Lower lobe of right lung (tissue), 2 donors: ENCODE measurements around the gene S100A2. TPM values are rescaled to one million over a fixed set of nuclear protein-coding genes. Genes with fewer than 3 reads are reported as not detected.

Experiments used
- ATAC-seq, 2 donors: fragments of 200-7000 bp; cut with Tn5 transposase; one replicate each; pipeline ENCODE4 v1.9.1; 2020 to 2022; ENCODE audit warnings: mild to moderate bottlenecking in 2 of 2, moderate library complexity in 2 of 2
- DNase-seq: peaks from one replicate; pipeline ENCODE4 v3.0.0-alpha.2; 2020
- H3K27ac ChIP-seq: fragments of 200-600 bp; one replicate; pipeline ENCODE4 v1.8.0; 2022
- H3K27me3 ChIP-seq: fragments of 200-600 bp; one replicate; pipeline ENCODE4 v1.8.0; 2022; ENCODE audit warnings: low read depth
- H3K36me3 ChIP-seq: fragments of 200-600 bp; one replicate; pipeline ENCODE4 v1.8.0; 2022; ENCODE audit warnings: mild to moderate bottlenecking
- H3K4me1 ChIP-seq: fragments of 200-600 bp; one replicate; pipeline ENCODE4 v1.8.0; 2022
- H3K4me3 ChIP-seq: fragments of 200-600 bp; one replicate; pipeline ENCODE4 v1.8.0; 2022; ENCODE audit warnings: mild to moderate bottlenecking
- H3K9me3 ChIP-seq: fragments of 200-600 bp; one replicate; pipeline ENCODE4 v1.8.0; 2022
- intact Hi-C: fragments of 100-400 bp; cut with DNase I; formaldehyde crosslinking; loops from one replicate; pipeline ENCODE4 v1.11.0; 2022
- total RNA-seq: library from RNA; stranded (reverse); fragmentation: NEBNext Ultra II Directional; extraction: Animal tissue kit (Norgen Biotek cat#: 25700); gene quantifications from one replicate; pipeline ENCODE4 v1.2.1, GENCODE V29; 2021
- TF ChIP-seq, protein P1 (sequence below): fragments of 200-600 bp; IDR thresholded peaks from one replicate; pipeline ENCODE4 v1.8.0; 2022; ENCODE audit warnings: antibody characterized with exemption, mild to moderate bottlenecking
- donor health status: DM: no; HTN: yes; CAD: no; lungs with severe emphysema.

The S100A2 gene
- total RNA-seq, 1 donor from 2014 or later = 3.8 TPM

DNA sequence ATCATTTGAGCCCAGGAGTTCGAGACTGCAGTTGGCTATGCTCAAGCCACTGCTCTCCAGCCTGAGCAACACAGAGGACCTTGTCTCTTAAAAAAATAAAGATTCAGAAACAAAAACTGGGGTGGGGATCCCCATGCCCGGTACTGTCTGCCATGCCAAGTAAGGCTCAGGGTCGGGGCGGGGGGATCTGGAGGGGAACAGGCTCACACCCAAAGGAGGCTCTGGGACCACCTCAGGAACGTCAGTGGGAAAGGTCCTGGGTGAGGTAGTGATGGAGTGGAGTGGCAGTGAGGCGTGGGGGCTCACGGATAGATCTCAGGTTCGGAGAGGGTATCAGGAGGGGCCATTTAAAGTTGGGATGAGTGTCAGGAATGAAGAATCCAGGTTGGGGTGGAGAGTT is 19.3 kb downstream of the S100A2 start:
- DNase-seq = no peak
- no peak for ATAC-seq
- peak overlapping the region; percentile 68 for H3K4me3 ChIP-seq
- peak overlapping the region; percentile 90 for H3K27ac ChIP-seq
- no peaks in the 10 kb centered on the region for H3K9me3 ChIP-seq
- peaks cover 16% of the 10 kb centered on the region for H3K36me3 ChIP-seq
- TF ChIP-seq, protein P1, sequence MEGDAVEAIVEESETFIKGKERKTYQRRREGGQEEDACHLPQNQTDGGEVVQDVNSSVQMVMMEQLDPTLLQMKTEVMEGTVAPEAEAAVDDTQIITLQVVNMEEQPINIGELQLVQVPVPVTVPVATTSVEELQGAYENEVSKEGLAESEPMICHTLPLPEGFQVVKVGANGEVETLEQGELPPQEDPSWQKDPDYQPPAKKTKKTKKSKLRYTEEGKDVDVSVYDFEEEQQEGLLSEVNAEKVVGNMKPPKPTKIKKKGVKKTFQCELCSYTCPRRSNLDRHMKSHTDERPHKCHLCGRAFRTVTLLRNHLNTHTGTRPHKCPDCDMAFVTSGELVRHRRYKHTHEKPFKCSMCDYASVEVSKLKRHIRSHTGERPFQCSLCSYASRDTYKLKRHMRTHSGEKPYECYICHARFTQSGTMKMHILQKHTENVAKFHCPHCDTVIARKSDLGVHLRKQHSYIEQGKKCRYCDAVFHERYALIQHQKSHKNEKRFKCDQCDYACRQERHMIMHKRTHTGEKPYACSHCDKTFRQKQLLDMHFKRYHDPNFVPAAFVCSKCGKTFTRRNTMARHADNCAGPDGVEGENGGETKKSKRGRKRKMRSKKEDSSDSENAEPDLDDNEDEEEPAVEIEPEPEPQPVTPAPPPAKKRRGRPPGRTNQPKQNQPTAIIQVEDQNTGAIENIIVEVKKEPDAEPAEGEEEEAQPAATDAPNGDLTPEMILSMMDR = no peak
- intact Hi-C loops = no loop called here
- H3K4me1 ChIP-seq = peaks cover 91% of the 10 kb centered on the region
- H3K27me3 ChIP-seq = no peaks in the 10 kb centered on the region

DNA sequence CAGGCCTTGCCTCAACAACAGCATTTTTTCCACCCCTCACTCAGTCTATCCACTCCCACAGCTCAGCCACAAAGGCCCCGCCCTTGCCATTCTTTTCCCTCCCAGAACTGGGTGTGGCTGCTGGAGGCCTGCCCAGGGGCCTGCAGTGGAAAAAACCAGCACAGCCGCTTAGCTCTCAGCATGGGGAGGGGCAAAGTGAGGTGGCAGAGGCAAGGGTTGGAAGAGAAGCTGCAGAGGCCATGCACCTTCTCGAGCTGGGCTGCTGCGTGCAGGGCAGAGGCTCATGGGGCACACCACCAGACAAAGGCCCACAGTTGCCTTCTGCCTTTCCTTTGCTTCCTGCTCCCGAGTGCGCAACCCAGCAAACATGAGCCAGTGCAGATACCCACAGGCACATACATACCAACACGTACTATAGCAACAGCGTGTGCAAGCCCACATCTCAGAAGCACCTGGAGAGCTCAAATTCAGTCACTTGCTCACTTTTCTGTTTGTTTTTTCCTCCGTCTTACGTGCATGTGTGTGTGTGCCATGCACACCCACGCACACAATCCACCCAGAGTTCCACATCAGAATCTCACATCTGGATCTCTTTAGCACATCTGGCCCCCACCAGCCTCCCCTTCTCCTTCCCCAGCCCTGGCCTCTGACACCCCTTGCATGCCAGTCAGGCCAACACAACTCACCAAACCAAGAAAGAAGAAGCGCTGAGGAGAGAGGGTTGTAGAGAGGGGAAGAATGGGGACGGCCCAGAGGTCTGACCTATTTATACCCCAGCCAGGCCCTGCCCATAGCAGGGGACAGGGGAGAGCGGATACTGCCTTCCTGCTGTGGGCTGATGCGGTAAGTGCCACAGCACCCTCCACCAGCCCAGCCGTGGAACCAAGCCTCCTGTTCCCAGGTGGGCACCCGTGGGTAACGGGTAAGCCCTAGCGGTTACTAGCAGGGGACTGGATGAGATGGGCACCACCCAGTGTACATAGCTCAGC is 20.3 kb downstream of the S100A2 start, which contains the start of gene S100A4:
S100A4 (minus strand) TSS at position 740 of the 989 bp plus-strand sequence. CDS start 1,012 bp downstream, outside the sequence.
- intact Hi-C loops = no loop called here
- TF ChIP-seq, protein P1 = no peak
- Histone ChIP-seq H3K4me3 (peak within 1 kb of the TSS; percentile 68), H3K27ac (peak within 1 kb of the TSS; percentile 90), H3K9me3 (no peaks in the 10 kb centered on the region), H3K36me3 (peaks cover 16% of the 10 kb centered on the region), H3K27me3 (no peaks in the 10 kb centered on the region), H3K4me1 (peaks cover 95% of the 10 kb centered on the region)
- DNase-seq (peak; percentile 95), ATAC-seq (peak; percentile 96)

DNA sequence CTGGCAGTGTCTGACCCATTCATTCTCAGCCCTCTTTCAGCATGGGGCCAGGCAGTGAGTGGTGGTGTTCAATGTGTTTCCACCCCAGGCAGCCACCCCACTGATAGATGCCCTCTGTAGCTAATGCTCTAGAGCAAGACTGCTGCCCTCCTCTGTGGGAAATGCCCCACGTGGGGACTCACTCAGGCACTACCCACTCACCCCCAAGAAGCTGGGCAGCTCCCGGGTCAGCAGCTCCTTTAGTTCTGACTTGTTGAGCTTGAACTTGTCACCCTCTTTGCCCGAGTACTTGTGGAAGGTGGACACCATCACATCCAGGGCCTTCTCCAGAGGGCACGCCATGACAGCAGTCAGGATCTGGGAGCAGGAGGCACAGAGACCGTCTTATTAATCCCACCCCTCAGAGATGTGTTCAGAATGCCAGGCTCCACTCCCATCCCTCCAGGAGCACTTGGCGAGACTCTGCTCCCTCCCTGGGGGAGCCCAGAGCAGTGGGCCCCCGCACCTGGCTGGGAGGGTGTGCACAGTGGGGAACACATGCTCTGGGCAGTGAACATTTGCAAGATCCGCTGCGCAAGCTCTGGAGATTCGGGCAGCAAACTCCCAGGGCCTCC is 21.1 kb downstream of the S100A2 start:
- Histone ChIP-seq H3K9me3 (no peaks in the 10 kb centered on the region), H3K4me3 (peak overlapping the region; percentile 68), H3K27ac (peak overlapping the region; percentile 90), H3K36me3 (peaks cover 16% of the 10 kb centered on the region), H3K27me3 (no peaks in the 10 kb centered on the region), H3K4me1 (peaks cover 93% of the 10 kb centered on the region)
- TF ChIP-seq, protein P1 = no peak
- no peak for DNase-seq
- intact Hi-C loops = no loop called here
- ATAC-seq = no peak

DNA sequence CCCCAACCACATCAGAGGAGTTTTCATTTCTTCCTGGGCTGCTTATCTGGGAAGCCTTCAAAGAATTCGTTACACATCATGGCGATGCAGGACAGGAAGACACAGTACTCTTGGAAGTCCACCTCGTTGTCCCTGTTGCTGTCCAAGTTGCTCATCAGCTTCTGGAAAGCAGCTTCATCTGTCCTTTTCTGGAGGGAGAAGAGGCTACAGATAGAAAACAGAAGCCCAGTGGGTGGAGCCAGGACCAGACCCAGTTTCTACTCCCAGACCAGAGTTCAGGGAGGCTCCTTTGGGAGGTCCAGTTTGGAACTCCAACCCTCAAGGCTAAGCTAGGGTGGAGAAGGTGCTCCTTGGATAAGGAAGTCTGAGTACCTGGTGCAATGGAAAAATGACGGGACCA is 21.9 kb downstream of the S100A2 start:
- H3K36me3 ChIP-seq = peaks cover 16% of the 10 kb centered on the region
- DNase-seq (no peak), ATAC-seq (no peak)
- no peak overlapping the region for H3K27ac ChIP-seq
- no peaks in the 10 kb centered on the region for H3K9me3 ChIP-seq
- intact Hi-C loops = no loop called here
- peak overlapping the region; percentile 68 for H3K4me3 ChIP-seq
- TF ChIP-seq, protein P1 = no peak
- H3K4me1 ChIP-seq = peaks cover 85% of the 10 kb centered on the region
- no peaks in the 10 kb centered on the region for H3K27me3 ChIP-seq

DNA sequence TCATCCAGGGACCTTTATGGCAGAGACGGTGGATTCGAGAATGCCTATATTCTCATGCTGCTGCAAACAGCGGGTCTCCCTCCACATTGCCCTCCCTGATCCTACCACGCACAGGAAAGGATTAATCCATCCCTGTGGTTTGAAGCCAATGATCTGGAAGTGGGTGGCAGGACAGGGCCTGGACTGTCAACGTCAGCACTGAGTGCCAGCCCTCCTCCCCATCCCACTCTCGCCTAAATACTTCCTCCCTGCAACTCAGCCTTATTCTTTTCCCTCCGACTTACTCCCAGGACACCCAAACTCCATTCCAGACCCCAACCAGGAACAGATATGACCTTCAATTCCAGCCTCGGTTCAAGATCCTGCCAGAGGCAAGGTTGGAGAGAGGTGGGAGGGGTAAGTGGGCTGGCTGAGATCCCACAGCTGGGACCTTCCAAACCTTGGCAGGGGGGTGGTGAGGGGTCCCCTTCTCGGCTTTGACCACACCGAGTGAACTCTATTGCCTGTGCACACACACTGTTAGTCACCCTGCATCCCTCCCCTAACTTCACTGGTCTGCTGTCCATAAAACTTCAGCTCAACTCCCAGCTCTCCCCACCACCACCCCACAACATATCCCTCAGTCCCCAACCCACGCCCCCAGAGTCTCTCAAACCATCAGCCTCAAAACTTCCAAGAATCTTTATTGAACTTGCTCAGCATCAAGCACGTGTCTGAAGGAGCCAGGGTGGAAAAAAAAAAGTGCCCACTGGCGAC is 22.5 kb downstream of the S100A2 start:
- peak overlapping the region; percentile 68 for H3K4me3 ChIP-seq
- TF ChIP-seq, protein P1 = no peak
- intact Hi-C loops = no loop called here

More for the DNA sequence above, 22.5 kb downstream of the S100A2 start:
- Histone ChIP-seq H3K9me3 (no peaks in the 10 kb centered on the region), H3K27me3 (no peaks in the 10 kb centered on the region), H3K4me1 (peaks cover 80% of the 10 kb centered on the region), H3K36me3 (peaks cover 16% of the 10 kb centered on the region), H3K27ac (no peak overlapping the region)
- no peak for ATAC-seq
- no peak for DNase-seq
